Right lobe of liver (tissue), 6 donors: ENCODE data around the gene ARHGAP15. TPM values are rescaled to one million over a fixed set of nuclear protein-coding genes. Genes with fewer than 3 reads are reported as not detected.

Source experiments
- ATAC-seq, 4 donors: fragments of 200-7000 bp; cut with Tn5 transposase; one replicate each; pipeline ENCODE4 v1.9.1; 2020; ENCODE audit warnings: mild to moderate bottlenecking in 4 of 4, moderate library complexity in 4 of 4
- DNase-seq, 3 donors: peaks; one replicate each; pipeline ENCODE4 v3.0.0-alpha.2; 2020
- H3K27ac ChIP-seq, 3 donors: fragments of 200-600 bp; one replicate each; pipeline ENCODE4 v1.8.0; 2022
- H3K27me3 ChIP-seq, 2 donors: fragments of 200-600 bp; one replicate each; pipeline ENCODE4 v1.8.0; 2022
- H3K36me3 ChIP-seq, 4 donors: fragments of 200-600 bp; sonication (generic) in 1 of 4; one replicate each; pipeline versions ENCODE4 v1.5.1 to v1.8.0; 2017 to 2022; ENCODE audit warnings: control low read depth in 1 of 4
- H3K4me1 ChIP-seq, 4 donors: fragments of 200-600 bp; sonication (generic) in 1 of 4; one replicate each; pipeline versions ENCODE4 v1.5.1 to v1.8.0; 2017 to 2022; ENCODE audit warnings: control low read depth in 1 of 4
- H3K4me3 ChIP-seq, 3 donors: fragments of 200-600 bp; one replicate each; pipeline ENCODE4 v1.8.0; 2022
- H3K9me3 ChIP-seq, 4 donors: fragments of 200-600 bp; sonication (generic) in 1 of 4; one replicate each; pipeline versions ENCODE4 v1.5.1 to v1.8.0; 2017 to 2022; ENCODE audit warnings: control low read depth in 1 of 4
- POLR2A ChIP-seq: fragments of 450-650 bp; IDR thresholded peaks from one replicate; pipeline ENCODE4 v1.6.1; 2017; ENCODE audit warnings: antibody characterized with exemption, mild to moderate bottlenecking
- WGBS: methylation state at CpG from one replicate; pipeline ENCODE4 v1.1.6; 2018; ENCODE audit warnings: low coverage, low lambda C conversion rate; ENCODE audit not compliant: insufficient coverage; ENCODE audit errors: missing lambda C conversion rate; 5-methylcytosine and 5-hydroxymethylcytosine counted together
- intact Hi-C, 2 donors: fragments of 100-400 bp; cut with DNase I; formaldehyde crosslinking; loops; one replicate each; pipeline versions ENCODE4 v1.11.2 to v1.14.1; 2022
- total RNA-seq, 6 experiments: library from RNA; depleted of rRNA in 2 of 6; stranded (reverse); fragments of >200 nt in 2 of 6; fragmentation: NEBNext Ultra II Directional in 3 of 6; extraction: Animal tissue kit (Norgen Biotek cat#: 25700) in 3 of 6; gene quantifications; one replicate each; pipeline versions ENCODE4 v1.1.0 to v1.2.4, GENCODE V29; 2016 to 2023
- TF ChIP-seq, protein P1 (sequence below), 4 donors: fragments of 200-600 bp in 3 of 4; fragments of 450-650 bp in 1 of 4; IDR thresholded peaks; one replicate each; pipeline versions ENCODE4 v1.5.1 to v1.8.0; 2016 to 2022; ENCODE audit warnings: antibody characterized with exemption in 4 of 4, mild to moderate bottlenecking in 2 of 4
- donor health status: DM: no; HTN: yes; CAD: no.
- donor health status: DM: no; HTN: no; CAD: no.
- donor health status: DM: no; HTN: no; CAD: no.
- donor health status: DM: no; HTN: yes; CAD: no.
- donor health status: DM: no; HTN: yes; CAD: no.

Gene ARHGAP15
- total RNA-seq, 6 experiments from 2014 or later = 3.3 to 8.2 (median 6.6) TPM

DNA sequence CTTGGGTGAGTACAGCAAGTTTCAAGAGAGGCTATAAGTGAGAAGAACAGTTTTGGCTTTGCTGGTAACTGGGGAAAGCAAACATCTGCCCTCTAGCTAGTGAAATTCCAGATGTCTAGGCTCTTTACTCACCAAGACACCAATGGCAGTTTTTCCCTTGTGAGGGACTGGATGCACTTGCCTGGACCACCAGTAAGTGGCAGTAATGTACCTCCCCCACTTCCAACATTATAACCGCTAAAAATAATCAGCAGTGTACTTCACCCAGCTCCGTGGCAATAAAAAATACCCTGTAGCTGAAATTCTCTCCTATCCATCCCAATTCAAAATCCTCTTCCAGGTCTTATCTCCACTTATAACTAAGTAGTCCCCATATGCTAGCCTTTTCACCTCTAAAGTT lies 383.9 kb downstream of the ARHGAP15 start:
- no peak overlapping the region for H3K4me3 ChIP-seq
- H3K4me1 ChIP-seq = no peaks in the 10 kb centered on the region
- DNase-seq (no peak), ATAC-seq (peak; percentile 51 to 58 (median 54))
- H3K36me3 ChIP-seq = no peaks in the 10 kb centered on the region
- WGBS = 15% methylated on average over 2 of the region's 2 CpGs
- H3K9me3 ChIP-seq = no peaks in the 10 kb centered on the region
- TF ChIP-seq, protein P1, sequence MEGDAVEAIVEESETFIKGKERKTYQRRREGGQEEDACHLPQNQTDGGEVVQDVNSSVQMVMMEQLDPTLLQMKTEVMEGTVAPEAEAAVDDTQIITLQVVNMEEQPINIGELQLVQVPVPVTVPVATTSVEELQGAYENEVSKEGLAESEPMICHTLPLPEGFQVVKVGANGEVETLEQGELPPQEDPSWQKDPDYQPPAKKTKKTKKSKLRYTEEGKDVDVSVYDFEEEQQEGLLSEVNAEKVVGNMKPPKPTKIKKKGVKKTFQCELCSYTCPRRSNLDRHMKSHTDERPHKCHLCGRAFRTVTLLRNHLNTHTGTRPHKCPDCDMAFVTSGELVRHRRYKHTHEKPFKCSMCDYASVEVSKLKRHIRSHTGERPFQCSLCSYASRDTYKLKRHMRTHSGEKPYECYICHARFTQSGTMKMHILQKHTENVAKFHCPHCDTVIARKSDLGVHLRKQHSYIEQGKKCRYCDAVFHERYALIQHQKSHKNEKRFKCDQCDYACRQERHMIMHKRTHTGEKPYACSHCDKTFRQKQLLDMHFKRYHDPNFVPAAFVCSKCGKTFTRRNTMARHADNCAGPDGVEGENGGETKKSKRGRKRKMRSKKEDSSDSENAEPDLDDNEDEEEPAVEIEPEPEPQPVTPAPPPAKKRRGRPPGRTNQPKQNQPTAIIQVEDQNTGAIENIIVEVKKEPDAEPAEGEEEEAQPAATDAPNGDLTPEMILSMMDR (IDR thresholded peaks at IDR 0.05) = peak; percentile 22 to 48 (median 43)
- no peak for TF ChIP-seq POLR2A
- intact Hi-C loops = no loop called here
- H3K27me3 ChIP-seq = no peaks in the 10 kb centered on the region
- no peak overlapping the region for H3K27ac ChIP-seq

DNA sequence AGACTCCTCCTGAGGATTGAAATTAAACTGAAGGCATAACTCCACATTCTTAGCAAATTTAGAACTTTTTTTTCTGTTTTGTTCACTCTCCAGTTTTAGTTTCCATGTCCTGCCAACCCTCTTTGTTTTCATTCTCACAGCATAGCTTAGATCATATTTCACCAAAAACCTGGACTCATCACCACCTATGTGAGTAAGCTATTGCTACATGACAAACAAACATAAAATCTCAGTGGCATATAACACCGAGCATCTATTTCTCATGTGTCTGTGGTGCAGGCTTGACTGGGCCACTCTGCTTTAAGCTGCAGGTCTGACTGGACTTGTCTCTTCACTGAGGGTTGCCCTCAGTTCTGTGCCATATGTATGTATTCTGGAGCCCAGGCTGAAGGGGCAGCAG lies 385.2 kb downstream of the ARHGAP15 start:
- ATAC-seq (no peak), DNase-seq (no peak)
- H3K4me1 ChIP-seq = no peaks in the 10 kb centered on the region
- intact Hi-C loops = no loop called here
- TF ChIP-seq POLR2A = no peak
- TF ChIP-seq, protein P1 (IDR thresholded peaks at IDR 0.05) = no peak
- H3K4me3 ChIP-seq = no peak overlapping the region
- no peak overlapping the region for H3K27ac ChIP-seq
- H3K36me3 ChIP-seq = no peaks in the 10 kb centered on the region
- no peaks in the 10 kb centered on the region for H3K9me3 ChIP-seq
- 100% methylated on average over 1 of the region's 1 CpG for WGBS
- no peaks in the 10 kb centered on the region for H3K27me3 ChIP-seq

DNA sequence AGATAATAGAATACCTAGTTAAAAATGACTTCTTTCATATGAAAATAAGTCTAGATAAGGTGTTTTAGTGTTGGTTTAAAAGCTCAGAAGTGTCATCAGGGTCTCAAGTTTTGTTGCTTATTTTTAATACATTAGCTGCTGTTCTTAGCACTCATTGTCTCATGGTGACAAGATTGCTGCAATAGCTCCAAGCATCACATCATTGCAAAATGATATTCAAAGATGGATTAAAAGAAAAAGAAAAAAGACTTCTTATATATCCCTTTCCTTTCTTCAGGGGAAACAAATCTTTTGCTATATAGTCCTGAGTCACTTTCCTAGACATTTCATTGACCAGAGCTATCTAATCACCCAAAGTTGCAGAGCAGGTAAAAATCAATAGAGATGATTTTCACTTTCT lies 386.1 kb downstream of the ARHGAP15 start:
- Histone ChIP-seq H3K4me1 (no peaks in the 10 kb centered on the region), H3K4me3 (no peak overlapping the region), H3K36me3 (no peaks in the 10 kb centered on the region), H3K27ac (no peak overlapping the region), H3K9me3 (no peaks in the 10 kb centered on the region), H3K27me3 (no peaks in the 10 kb centered on the region)
- no peak for DNase-seq
- TF ChIP-seq, protein P1 (IDR thresholded peaks at IDR 0.05) = no peak
- TF ChIP-seq POLR2A = no peak
- no peak for ATAC-seq
- intact Hi-C loops = no loop called here

DNA sequence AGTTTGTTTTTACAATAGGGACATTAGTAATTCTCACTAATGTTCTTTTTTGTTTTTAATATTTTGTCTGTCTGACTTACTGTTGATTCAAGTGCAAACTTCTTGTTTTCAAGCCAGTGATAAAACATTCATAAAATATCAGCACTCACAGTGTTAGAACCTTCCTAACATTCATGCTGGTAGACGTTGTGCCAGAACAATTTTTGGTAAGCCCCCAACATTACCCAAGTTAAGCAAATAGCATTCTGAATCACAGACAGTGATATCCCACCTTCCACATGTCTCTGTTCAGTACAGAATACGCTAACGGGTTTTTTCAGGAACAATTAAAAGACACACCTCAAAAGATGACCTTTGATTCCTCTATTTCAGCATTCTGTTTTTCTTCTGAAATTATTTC lies 390.3 kb downstream of the ARHGAP15 start:
- no peak overlapping the region for H3K4me3 ChIP-seq
- WGBS = 59% methylated on average over 3 of the region's 3 CpGs

More for the DNA sequence above, 390.3 kb downstream of the ARHGAP15 start:
- Histone ChIP-seq H3K9me3 (no peaks in the 10 kb centered on the region), H3K4me1 (no peaks in the 10 kb centered on the region), H3K36me3 (no peaks in the 10 kb centered on the region), H3K27ac (no peak overlapping the region), H3K27me3 (no peaks in the 10 kb centered on the region)
- no peak for DNase-seq
- no peak for ATAC-seq
- TF ChIP-seq, protein P1 (IDR thresholded peaks at IDR 0.05) = no peak
- no peak for TF ChIP-seq POLR2A
- intact Hi-C loops = no loop called here
